ENCODE measurements around the gene GATA6.

Gene GATA6

GRCh38 chr18:22145160-22145559 is 24.2 kb upstream of the GATA6 start:
- H3K27me3 ChIP-seq (ENCODE audit: low read length), result no peaks in the 10 kb centered on the region
- H3K36me3 ChIP-seq (ENCODE audit: low read length), result no peaks in the 10 kb centered on the region
- H3K9me3 ChIP-seq (ENCODE audit: insufficient read depth, low read length), result no peaks in the 10 kb centered on the region
- H3K79me2 ChIP-seq (ENCODE audit: insufficient read depth, low read length), result no peaks in the 10 kb centered on the region
- no peak overlapping the region for H3K4me2 ChIP-seq (ENCODE audit: low read depth, low read length, poor library complexity, severe bottlenecking)
- no peak overlapping the region for H3K27ac ChIP-seq (ENCODE audit: low read depth, low read length)
- H3K4me3 ChIP-seq (ENCODE audit: insufficient read depth, low read length, poor library complexity, severe bottlenecking), result no peak overlapping the region
- no peak for TF ChIP-seq CTCF (IDR thresholded peaks at IDR 0.05; ENCODE audit: insufficient read depth, low read length, poor library complexity, severe bottlenecking)
- TF ChIP-seq EZH2phosphoT487 (conservative IDR thresholded peaks at IDR 0.05; ENCODE audit: low read length), result no peak
- H3K9ac ChIP-seq (ENCODE audit: low read length), result no peak overlapping the region
- no peak overlapping the region for H2AFZ ChIP-seq (ENCODE audit: low read depth, low read length, severe bottlenecking)
- no peaks in the 10 kb centered on the region for H3F3A ChIP-seq (ENCODE audit: insufficient read depth)
- no peaks in the 10 kb centered on the region for H3K9me2 ChIP-seq (replicated peaks; ENCODE audit: insufficient read depth, low read length)
- no peaks in the 10 kb centered on the region for H4K20me1 ChIP-seq (ENCODE audit: low read depth, low read length)

GRCh38 chr18:22149710-22150109 is 19.7 kb upstream of the GATA6 start:
- Histone ChIP-seq H3K27me3 (ENCODE audit: low read length) (no peaks in the 10 kb centered on the region), H2AFZ (ENCODE audit: low read depth, low read length, severe bottlenecking) (no peak overlapping the region), H3K79me2 (ENCODE audit: insufficient read depth, low read length) (no peaks in the 10 kb centered on the region), H3K4me3 (ENCODE audit: insufficient read depth, low read length, poor library complexity, severe bottlenecking) (no peak overlapping the region), H3K4me2 (ENCODE audit: low read depth, low read length, poor library complexity, severe bottlenecking) (no peak overlapping the region), H3K27ac (ENCODE audit: low read depth, low read length) (no peak overlapping the region), H4K20me1 (ENCODE audit: low read depth, low read length) (no peaks in the 10 kb centered on the region), H3K36me3 (ENCODE audit: low read length) (no peaks in the 10 kb centered on the region), H3K9me2 (replicated peaks; ENCODE audit: insufficient read depth, low read length) (no peaks in the 10 kb centered on the region), H3K9me3 (ENCODE audit: insufficient read depth, low read length) (no peaks in the 10 kb centered on the region), H3F3A (ENCODE audit: insufficient read depth) (no peaks in the 10 kb centered on the region), H3K9ac (ENCODE audit: low read length) (no peak overlapping the region)
- TF ChIP-seq EZH2phosphoT487 (conservative IDR thresholded peaks at IDR 0.05; ENCODE audit: low read length) (no peak), CTCF (IDR thresholded peaks at IDR 0.05; ENCODE audit: insufficient read depth, low read length, poor library complexity, severe bottlenecking) (no peak)

GRCh38 chr18:22152093-22152492 is 17.3 kb upstream of the GATA6 start:
- Histone ChIP-seq H3K27ac (ENCODE audit: low read depth, low read length) (no peak overlapping the region), H2AFZ (ENCODE audit: low read depth, low read length, severe bottlenecking) (no peak overlapping the region), H3K79me2 (ENCODE audit: insufficient read depth, low read length) (no peaks in the 10 kb centered on the region), H3K4me2 (ENCODE audit: low read depth, low read length, poor library complexity, severe bottlenecking) (no peak overlapping the region), H3K27me3 (ENCODE audit: low read length) (no peaks in the 10 kb centered on the region), H3K9ac (ENCODE audit: low read length) (no peak overlapping the region), H3K9me2 (replicated peaks; ENCODE audit: insufficient read depth, low read length) (no peaks in the 10 kb centered on the region), H4K20me1 (ENCODE audit: low read depth, low read length) (no peaks in the 10 kb centered on the region), H3K9me3 (ENCODE audit: insufficient read depth, low read length) (no peaks in the 10 kb centered on the region), H3F3A (ENCODE audit: insufficient read depth) (no peaks in the 10 kb centered on the region), H3K36me3 (ENCODE audit: low read length) (no peaks in the 10 kb centered on the region), H3K4me3 (ENCODE audit: insufficient read depth, low read length, poor library complexity, severe bottlenecking) (no peak overlapping the region)
- TF ChIP-seq CTCF (IDR thresholded peaks at IDR 0.05; ENCODE audit: insufficient read depth, low read length, poor library complexity, severe bottlenecking) (no peak), EZH2phosphoT487 (conservative IDR thresholded peaks at IDR 0.05; ENCODE audit: low read length) (no peak)
